HG03558 (cell line): Measurements from ENCODE around the gene MEN1.

Experiments
- ATAC-seq: cut with Tn5 transposase; IDR thresholded peaks from one replicate; pipeline ENCODE4 v1.9.1; 2021; ENCODE audit warnings: moderate number of reproducible peaks; ENCODE audit not compliant: unreplicated experiment; ENCODE audit errors: extremely low read depth

Gene MEN1

GRCh38 chr11:64810271-64810890, at the start of gene MEN1:
Gene MEN1, minus strand, starts transcription at chr11:64810551. Its CDS starts 442 bp downstream, at chr11:64810109.
- ATAC-seq = no peak

- peak; percentile 48 for ATAC-seq
These were observed 49.4 kb upstream of the MEN1 start for GRCh38 chr11:64859542-64860414.

- ATAC-seq = no peak
These were observed 48.3 kb upstream of the MEN1 start for GRCh38 chr11:64858467-64859263.

GRCh38 chr11:64857485-64857884, 47.1 kb upstream of the MEN1 start:
- no peak for ATAC-seq

- no peak for ATAC-seq
These were observed 46.3 kb upstream of the MEN1 start for GRCh38 chr11:64856382-64857227.

GRCh38 chr11:64855596-64856304, 45.4 kb upstream of the MEN1 start:
- no peak for ATAC-seq

- ATAC-seq = no peak
These were observed 44.5 kb upstream of the MEN1 start for GRCh38 chr11:64854534-64855502.

- no peak for ATAC-seq
These were observed 43.8 kb upstream of the MEN1 start for GRCh38 chr11:64854157-64854533.

GRCh38 chr11:64853709-64854108, 43.4 kb upstream of the MEN1 start:
- ATAC-seq = no peak

GRCh38 chr11:64852804-64853509, 42.6 kb upstream of the MEN1 start:
- no peak for ATAC-seq

GRCh38 chr11:64851831-64852351, 41.5 kb upstream of the MEN1 start:
- ATAC-seq = no peak

GRCh38 chr11:64850979-64851567, 40.7 kb upstream of the MEN1 start:
- peak; percentile 48 for ATAC-seq

- ATAC-seq = no peak
These were observed 39.4 kb upstream of the MEN1 start for GRCh38 chr11:64849598-64850356.

- ATAC-seq = no peak
These were observed 38.7 kb upstream of the MEN1 start for GRCh38 chr11:64848826-64849597.

GRCh38 chr11:64848214-64848825, 38.0 kb upstream of the MEN1 start:
- no peak for ATAC-seq
